Fibroblast of villous mesenchyme (primary cell): ENCODE data around the gene FUBP3. TPM values are rescaled to one million over a fixed set of nuclear protein-coding genes. Genes with fewer than 3 reads are reported as not detected.

Experiments used
- DNase-seq: peaks from one replicate; pipeline ENCODE4 v3.0.0-alpha.2; 2010; ENCODE audit warnings: low read depth
- H3K4me3 ChIP-seq: 2 replicates; pipeline ENCODE4 v1.5.1; 2011; ENCODE audit warnings: low read depth, mild to moderate bottlenecking, low read length
- CTCF ChIP-seq: IDR thresholded peaks from 2 replicates; pipeline ENCODE4 v1.5.1; 2012; ENCODE audit warnings: low read depth, mild to moderate bottlenecking, low read length; ENCODE audit not compliant: insufficient read depth
- total RNA-seq: library from RNA; depleted of rRNA; stranded (reverse); fragments of >200 nt; gene quantifications from 2 replicates; pipeline ENCODE4 v1.2.3, GENCODE V29; 2012

Gene FUBP3
- total RNA-seq, 1 donor = 39.3 TPM

- no peak for TF ChIP-seq CTCF
- no peak for DNase-seq
- no peak overlapping the region for H3K4me3 ChIP-seq
Measured at GRCh38 chr9:130629443-130630070, 50.2 kb downstream of the FUBP3 start.

- no peak for DNase-seq
- H3K4me3 ChIP-seq = no peak overlapping the region
- no peak for TF ChIP-seq CTCF
Measured at GRCh38 chr9:130630071-130630450, 50.7 kb downstream of the FUBP3 start.

GRCh38 chr9:130630506-130631330 lies 51.3 kb downstream of the FUBP3 start:
- TF ChIP-seq CTCF = no peak
- no peak overlapping the region for H3K4me3 ChIP-seq
- DNase-seq = no peak

GRCh38 chr9:130631331-130632080 lies 52.1 kb downstream of the FUBP3 start:
- TF ChIP-seq CTCF = no peak
- DNase-seq = no peak

GRCh38 chr9:130632081-130632710 lies 52.8 kb downstream of the FUBP3 start:
- no peak overlapping the region for H3K4me3 ChIP-seq
- DNase-seq = no peak
- no peak for TF ChIP-seq CTCF

More at GRCh38 chr9:130631331-130632080, 52.1 kb downstream of the FUBP3 start:
- H3K4me3 ChIP-seq = no peak overlapping the region

- no peak for DNase-seq
- no peak overlapping the region for H3K4me3 ChIP-seq
- no peak for TF ChIP-seq CTCF
Measured at GRCh38 chr9:130632841-130633240, 53.5 kb downstream of the FUBP3 start.
